Activated B cell treated with CpG ODN at 0.5 μM for 24 hours (primary cell): Measurements from ENCODE around the gene KLHL8. TPM values are rescaled to one million over a fixed set of nuclear protein-coding genes. Genes with fewer than 3 reads are reported as not detected.

ENCODE experiments used
- ATAC-seq: fragments of 200-7000 bp; cut with Tn5 transposase; one replicate; pipeline ENCODE4 v1.10.0; 2021; ENCODE audit warnings: low read depth, mild to moderate bottlenecking, moderate library complexity
- CTCF ChIA-PET: fragments of 350-600 bp; sonication (Branson Sonifier 250); formaldehyde crosslinking; loops from one replicate; lab custom pipeline; 2021; ENCODE audit warnings: antibody characterized with exemption; lab: Charles Lee
- POLR2A ChIA-PET: fragments of 350-600 bp; sonication (Branson Sonifier 250); formaldehyde crosslinking; loops from one replicate; lab custom pipeline; 2021; ENCODE audit warnings: antibody characterized with exemption; lab: Charles Lee
- DNase-seq: peaks from one replicate; pipeline ENCODE4 v3.0.0; 2022
- H3K27ac Mint-ChIP-seq: one replicate; pipeline ENCODE4 v1.8.0; 2020; ENCODE audit warnings: mixed read lengths
- H3K27me3 Mint-ChIP-seq: one replicate; pipeline ENCODE4 v1.8.0; 2021; ENCODE audit warnings: mixed read lengths
- H3K36me3 Mint-ChIP-seq: one replicate; pipeline ENCODE4 v1.8.0; 2021; ENCODE audit warnings: low read depth, mixed read lengths
- H3K4me1 Mint-ChIP-seq: one replicate; pipeline ENCODE4 v1.8.0; 2021; ENCODE audit warnings: mixed read lengths
- H3K4me3 Mint-ChIP-seq: one replicate; pipeline ENCODE4 v1.8.0; 2020; ENCODE audit warnings: mild to moderate bottlenecking, mixed read lengths
- H3K9me3 Mint-ChIP-seq: one replicate; pipeline ENCODE4 v1.8.0; 2020; ENCODE audit warnings: mixed read lengths
- CTCF ChIP-seq: fragments of 200-600 bp; IDR thresholded peaks from one replicate; pipeline ENCODE4 v1.8.0; 2022; ENCODE audit warnings: antibody characterized with exemption, mild to moderate bottlenecking
- intact Hi-C: fragments of 100-400 bp; cut with micrococcal nuclease; formaldehyde crosslinking; loops from one replicate; pipeline ENCODE4 v1.15.1; 2024
- total RNA-seq: library from RNA; stranded (reverse); gene quantifications from 2 replicates; pipeline ENCODE4 v1.2.3, GENCODE V29; 2022

KLHL8 gene
- total RNA-seq, 1 donor from 2014 or later = 12.6 TPM

- peaks cover 5% of the 10 kb centered on the region for H3K36me3 Mint-ChIP-seq
- no peak for ATAC-seq
These were observed 9.0 kb downstream of the KLHL8 start for GRCh38 chr4:87211249-87211952.

DNA sequence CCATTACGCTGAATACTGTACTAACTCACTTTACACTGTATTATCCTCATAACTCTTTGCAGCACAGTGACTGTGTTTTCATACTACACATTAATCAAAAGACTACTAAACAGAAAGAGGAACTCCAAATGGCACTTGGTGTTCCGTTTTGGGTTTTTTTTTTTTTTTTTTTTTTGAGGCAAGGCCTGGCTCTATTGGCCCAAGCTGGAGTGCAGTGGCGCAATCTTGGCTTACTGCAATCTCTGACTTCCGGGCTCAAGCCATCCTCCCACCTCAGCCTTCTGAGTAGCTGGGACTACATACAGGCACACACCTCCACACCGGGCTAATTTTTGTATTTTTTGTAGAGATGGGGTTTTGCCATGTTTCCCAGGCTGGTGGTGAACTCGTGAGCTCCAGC is 10.7 kb downstream of the KLHL8 start:
- intact Hi-C loops = loop anchor here (1.0 to 2.0 kb wide), 2 partner anchors 11 to 13 kb away; partner anchors contain the start of gene KLHL8
- Mint-ChIP-seq H3K36me3 (peaks cover 5% of the 10 kb centered on the region), H3K4me3 (peak overlapping the region; percentile 71), H3K4me1 (peaks cover 20% of the 10 kb centered on the region), H3K9me3 (no peaks in the 10 kb centered on the region), H3K27me3 (no peaks in the 10 kb centered on the region), H3K27ac (peak overlapping the region; percentile 80)
- no peak for TF ChIP-seq CTCF
- DNase-seq (peak; percentile 22), ATAC-seq (peak; percentile 96)
- ChIA-PET CTCF (interaction anchor here (0.5 to 1.9 kb wide), 3 partner anchors 10 to 1077 kb away, joined by 3 to 8 read pairs (median 3); no protein-coding TSS in a partner anchor), POLR2A (interaction anchor here (0.6 to 2.2 kb wide), 10 partner anchors 10 to 1675 kb away, joined by 3 to 38 read pairs (median 5); partner anchors contain the start of genes AFF1 and KLHL8)

More at GRCh38 chr4:87211249-87211952, 9.0 kb downstream of the KLHL8 start:
- no peak overlapping the region for H3K4me3 Mint-ChIP-seq
- TF ChIP-seq CTCF = no peak
- POLR2A ChIA-PET = no interaction called here
- no peak overlapping the region for H3K27ac Mint-ChIP-seq
- no peak for DNase-seq
- no peaks in the 10 kb centered on the region for H3K27me3 Mint-ChIP-seq
- CTCF ChIA-PET = no interaction called here
- H3K9me3 Mint-ChIP-seq = no peaks in the 10 kb centered on the region
- H3K4me1 Mint-ChIP-seq = peaks cover 21% of the 10 kb centered on the region
- intact Hi-C loops = loop anchor here (2.0 kb wide), 1 partner anchor 15 kb away; no protein-coding TSS in a partner anchor

DNA sequence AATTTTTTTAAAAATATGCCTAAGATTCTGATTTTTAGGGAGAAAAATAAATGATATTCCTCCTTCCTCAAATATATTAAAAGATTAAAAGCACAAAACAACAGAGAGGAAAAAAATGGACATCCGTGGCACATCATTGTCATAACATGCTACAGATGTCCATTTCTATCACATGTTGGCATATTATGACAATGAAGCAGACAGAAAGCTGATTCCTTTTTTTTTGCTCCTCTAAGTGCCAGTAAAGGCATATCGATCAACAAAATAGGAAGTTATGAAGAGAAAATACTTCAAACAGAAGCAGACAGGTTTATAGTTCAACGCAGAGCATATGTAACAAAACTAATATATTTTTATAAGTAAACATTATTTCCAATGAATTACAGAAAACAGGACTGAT is 11.2 kb downstream of the KLHL8 start:
- TF ChIP-seq CTCF = no peak
- peaks cover 25% of the 10 kb centered on the region for H3K4me1 Mint-ChIP-seq
- CTCF ChIA-PET = interaction anchor here (1.9 kb wide), 1 partner anchor 10 kb away, joined by 8 read pairs; no protein-coding TSS in a partner anchor
- DNase-seq (no peak), ATAC-seq (no peak)
- intact Hi-C loops = loop anchor here (1.0 kb wide), 1 partner anchor 11 kb away; the partner anchor contains the start of gene KLHL8
- H3K36me3 Mint-ChIP-seq = peaks cover 5% of the 10 kb centered on the region
- H3K4me3 Mint-ChIP-seq = peak overlapping the region; percentile 71
- H3K9me3 Mint-ChIP-seq = no peaks in the 10 kb centered on the region
- POLR2A ChIA-PET = interaction anchor here (0.5 to 2.2 kb wide), 7 partner anchors 9 to 1076 kb away, joined by 3 to 38 read pairs (median 3); partner anchors contain the start of genes AFF1 and KLHL8
- peak overlapping the region; percentile 80 for H3K27ac Mint-ChIP-seq
- no peaks in the 10 kb centered on the region for H3K27me3 Mint-ChIP-seq

DNA sequence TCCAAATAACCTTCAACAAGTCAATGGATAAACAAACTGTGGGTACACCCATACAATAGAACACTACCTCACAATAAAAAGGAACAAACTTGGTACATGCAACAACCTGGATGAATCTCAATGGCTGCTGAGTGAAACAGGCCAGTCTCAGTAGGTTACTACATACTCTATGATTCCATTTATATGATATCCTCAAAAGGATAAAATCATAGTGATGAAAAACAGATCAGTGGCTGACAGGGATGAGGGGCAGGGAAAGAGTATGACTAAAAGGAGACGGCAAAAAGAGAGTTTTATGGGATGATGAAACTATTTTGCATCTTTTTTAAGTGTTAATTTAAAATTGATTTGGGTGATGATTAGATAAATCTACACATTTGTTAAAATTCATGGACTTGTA is 15.9 kb downstream of the KLHL8 start:
- ChIA-PET POLR2A (no interaction called here), CTCF (no interaction called here)
- Mint-ChIP-seq H3K9me3 (peaks cover 8% of the 10 kb centered on the region), H3K4me3 (no peak overlapping the region), H3K36me3 (peaks cover 12% of the 10 kb centered on the region), H3K27me3 (no peaks in the 10 kb centered on the region), H3K27ac (no peak overlapping the region), H3K4me1 (peaks cover 17% of the 10 kb centered on the region)
- intact Hi-C loops = no loop called here
- no peak for TF ChIP-seq CTCF
- ATAC-seq = no peak
- DNase-seq = no peak

DNA sequence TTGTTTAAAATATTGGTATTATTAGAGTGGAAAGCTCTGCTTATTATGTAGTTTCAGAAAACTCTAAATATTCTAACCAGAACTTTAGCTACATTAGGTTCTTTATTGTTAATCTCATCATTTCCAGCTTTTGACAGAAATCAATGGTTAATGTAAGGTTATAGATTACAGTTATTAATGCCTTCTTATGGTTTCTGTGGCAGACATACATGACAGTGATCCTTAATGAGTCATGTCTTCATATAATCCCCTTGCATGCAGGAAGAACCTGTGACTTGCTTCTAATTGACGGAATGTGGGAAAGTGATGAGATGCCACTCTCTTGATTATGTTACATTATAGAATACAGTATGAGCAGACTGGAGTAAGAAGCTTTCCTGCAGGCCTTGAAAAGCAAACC is 23.5 kb downstream of the KLHL8 start:
- Mint-ChIP-seq H3K4me3 (no peak overlapping the region), H3K27ac (no peak overlapping the region), H3K4me1 (peaks cover 13% of the 10 kb centered on the region), H3K9me3 (no peaks in the 10 kb centered on the region), H3K27me3 (no peaks in the 10 kb centered on the region), H3K36me3 (peaks cover 6% of the 10 kb centered on the region)
- TF ChIP-seq CTCF = no peak
- CTCF ChIA-PET = interaction anchor here (1.2 kb wide), 1 partner anchor 105 kb away, joined by 3 read pairs; no protein-coding TSS in a partner anchor
- intact Hi-C loops = loop anchor here (2.0 kb wide), 1 partner anchor 14 kb away; no protein-coding TSS in a partner anchor
- ATAC-seq (no peak), DNase-seq (no peak)
- POLR2A ChIA-PET = interaction anchor here (0.9 kb wide), 1 partner anchor 12 kb away, joined by 3 read pairs; no protein-coding TSS in a partner anchor
